ENCODE measurements around the gene EEF1AKMT3. TPM values are rescaled to one million over a fixed set of nuclear protein-coding genes. Genes with fewer than 3 reads are reported as not detected.

Gene EEF1AKMT3
- polyA plus RNA-seq (2011; rRNA removed) (13.8 and 15.8 TPM in 2 replicates), polyA plus RNA-seq (2017; fragmentation: RNase III; extraction: RNeasy Plus Mini Kit Qiagen cat#74134 plus additional on column Dnase treatment) (6.2 to 8.0 TPM (median 7.3 TPM) in 3 replicates), polyA minus RNA-seq (2011; rRNA and poly(A)+ RNA removed) (12.2 and 13.1 TPM in 2 replicates)
- polyA plus RNA-seq (2012; cell fraction: cytosol; rRNA removed), result 6.9 and 8.3 TPM in 2 replicates
- 3.9 and 4.3 TPM in 2 replicates for polyA plus RNA-seq (2012; cell fraction: nucleus; rRNA removed)

GRCh38 chr12:57772429-57773322 is at the start of gene EEF1AKMT3:
Gene EEF1AKMT3 (plus strand): TSS chr12:57772614. CDS start chr12:57772725, 111 bp downstream.
- peak in 1 of 2 experiments; percentile 71 for DNase-seq (ENCODE audit: low read depth in 1 of 2, low spot score in 1 of 2)
- H3K4me2 ChIP-seq, result peak within 1 kb of the TSS; percentile 95
- TF ChIP-seq NR3C1 (IDR thresholded peaks at IDR 0.05) (no peak), CHD2 (IDR thresholded peaks at IDR 0.05; ENCODE audit: low read length, partially characterized antibody) (no peak), GATA3 (IDR thresholded peaks at IDR 0.05; ENCODE audit: borderline replicate concordance) (no peak), SMC3 (IDR thresholded peaks at IDR 0.05) (no peak), JUN (IDR thresholded peaks at IDR 0.05) (0 out of 5 replicates have a peak, but pooled peaks of 1 of the 2 experiments have one; percentile 14), HEYL (CRISPR knock-in tag; IDR thresholded peaks at IDR 0.05) (no peak), ESRRA (IDR thresholded peaks at IDR 0.05; ENCODE audit: borderline replicate concordance, low read length) (no peak), HDAC2 (IDR thresholded peaks at IDR 0.05) (no peak), KDM1A (IDR thresholded peaks at IDR 0.05; ENCODE audit: low read depth) (no peak), POLR2A (IDR thresholded peaks at IDR 0.05; ENCODE audit: low read length) (0 out of 2 replicates have a peak, but pooled peaks have one; percentile 2), ATOH8 (CRISPR knock-in tag; IDR thresholded peaks at IDR 0.05; ENCODE audit: low read depth) (no peak), FOSL2 (IDR thresholded peaks at IDR 0.05) (no peak), FOSL2 (CRISPR knock-in tag; IDR thresholded peaks at IDR 0.05) (no peak), FOSB (CRISPR knock-in tag; IDR thresholded peaks at IDR 0.05) (no peak), BHLHE40 (IDR thresholded peaks at IDR 0.05; ENCODE audit: low read depth, low read length) (no peak), RFX5 (IDR thresholded peaks at IDR 0.05) (no peak), CHD4 (IDR thresholded peaks at IDR 0.05; ENCODE audit: borderline replicate concordance) (no peak), E2F6 (IDR thresholded peaks at IDR 0.05; ENCODE audit: borderline replicate concordance, low read depth) (peak; percentile 82), RAD21 (conservative IDR thresholded peaks at IDR 0.05 in 1 of 2, IDR thresholded peaks at IDR 0.05 in 1 of 2) (no peak), CBX8 (IDR thresholded peaks at IDR 0.05) (no peak), ZFP36 (IDR thresholded peaks at IDR 0.05; ENCODE audit: borderline replicate concordance, partially characterized antibody) (no peak), CTCF (IDR thresholded peaks at IDR 0.05) (no peak)
- TF ChIP-seq, protein P1, sequence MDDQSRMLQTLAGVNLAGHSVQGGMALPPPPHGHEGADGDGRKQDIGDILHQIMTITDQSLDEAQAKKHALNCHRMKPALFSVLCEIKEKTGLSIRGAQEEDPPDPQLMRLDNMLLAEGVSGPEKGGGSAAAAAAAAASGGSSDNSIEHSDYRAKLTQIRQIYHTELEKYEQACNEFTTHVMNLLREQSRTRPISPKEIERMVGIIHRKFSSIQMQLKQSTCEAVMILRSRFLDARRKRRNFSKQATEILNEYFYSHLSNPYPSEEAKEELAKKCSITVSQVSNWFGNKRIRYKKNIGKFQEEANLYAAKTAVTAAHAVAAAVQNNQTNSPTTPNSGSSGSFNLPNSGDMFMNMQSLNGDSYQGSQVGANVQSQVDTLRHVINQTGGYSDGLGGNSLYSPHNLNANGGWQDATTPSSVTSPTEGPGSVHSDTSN (IDR thresholded peaks at IDR 0.05), result no peak
- no peaks in the 10 kb centered on the region for H3K9me3 ChIP-seq
- peak within 1 kb of the TSS; percentile 77 for H3K4me3 ChIP-seq
- H3K4me1 ChIP-seq, result peaks cover 14% of the 10 kb centered on the region; the same call in 1 of the 3 replicates
- ChIA-PET CTCF (interaction anchor here (0.6 to 3.2 kb wide), 8 partner anchors 9 to 189 kb away, joined by 3 to 16 read pairs (median 4); partner anchors contain the start of gene TSFM), POLR2A (interaction anchor here (0.6 to 1.4 kb wide), 13 partner anchors 9 to 105 kb away, joined by 3 to 9 read pairs (median 4); partner anchors contain the start of genes CDK4, TSFM and TSPAN31)
- ATAC-seq, result peak; percentile 72 to 76
- H3K27ac ChIP-seq, result peak within 1 kb of the TSS; percentile 78 to 94
- WGBS (ENCODE audit: missing lambda C conversion rate), result 20% methylated on average over 36 of the region's 67 CpGs
- FAIRE-seq, result no peak
